ENCODE measurements around the gene GULP1. TPM values are rescaled to one million over a fixed set of nuclear protein-coding genes. Genes with fewer than 3 reads are reported as not detected.

GULP1 gene
- total RNA-seq, 4 donors from 2014 or later, result 14.3 to 128 (median 95.7) TPM

GRCh38 chr2:188414411-188414810 is 122.7 kb downstream of the GULP1 start:
- H3K36me3 ChIP-seq, result no peaks in the 10 kb centered on the region
- DNase-seq, result no peak
- H3K27ac ChIP-seq, result no peak overlapping the region
- no peak overlapping the region for H3K4me3 ChIP-seq
- intact Hi-C loops (cut with DNase I; ENCODE audit: low total_unique reads), result no loop called here
- H3K4me1 ChIP-seq, result no peaks in the 10 kb centered on the region
- H3K9me3 ChIP-seq, result peaks cover 0 to 10% of the 10 kb centered on the region in 2 donors
- no peaks in the 10 kb centered on the region for H3K27me3 ChIP-seq
- TF ChIP-seq, protein P1, sequence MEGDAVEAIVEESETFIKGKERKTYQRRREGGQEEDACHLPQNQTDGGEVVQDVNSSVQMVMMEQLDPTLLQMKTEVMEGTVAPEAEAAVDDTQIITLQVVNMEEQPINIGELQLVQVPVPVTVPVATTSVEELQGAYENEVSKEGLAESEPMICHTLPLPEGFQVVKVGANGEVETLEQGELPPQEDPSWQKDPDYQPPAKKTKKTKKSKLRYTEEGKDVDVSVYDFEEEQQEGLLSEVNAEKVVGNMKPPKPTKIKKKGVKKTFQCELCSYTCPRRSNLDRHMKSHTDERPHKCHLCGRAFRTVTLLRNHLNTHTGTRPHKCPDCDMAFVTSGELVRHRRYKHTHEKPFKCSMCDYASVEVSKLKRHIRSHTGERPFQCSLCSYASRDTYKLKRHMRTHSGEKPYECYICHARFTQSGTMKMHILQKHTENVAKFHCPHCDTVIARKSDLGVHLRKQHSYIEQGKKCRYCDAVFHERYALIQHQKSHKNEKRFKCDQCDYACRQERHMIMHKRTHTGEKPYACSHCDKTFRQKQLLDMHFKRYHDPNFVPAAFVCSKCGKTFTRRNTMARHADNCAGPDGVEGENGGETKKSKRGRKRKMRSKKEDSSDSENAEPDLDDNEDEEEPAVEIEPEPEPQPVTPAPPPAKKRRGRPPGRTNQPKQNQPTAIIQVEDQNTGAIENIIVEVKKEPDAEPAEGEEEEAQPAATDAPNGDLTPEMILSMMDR (IDR thresholded peaks at IDR 0.05), result no peak
- no peak for TF ChIP-seq POLR2A (IDR thresholded peaks at IDR 0.05)

DNA sequence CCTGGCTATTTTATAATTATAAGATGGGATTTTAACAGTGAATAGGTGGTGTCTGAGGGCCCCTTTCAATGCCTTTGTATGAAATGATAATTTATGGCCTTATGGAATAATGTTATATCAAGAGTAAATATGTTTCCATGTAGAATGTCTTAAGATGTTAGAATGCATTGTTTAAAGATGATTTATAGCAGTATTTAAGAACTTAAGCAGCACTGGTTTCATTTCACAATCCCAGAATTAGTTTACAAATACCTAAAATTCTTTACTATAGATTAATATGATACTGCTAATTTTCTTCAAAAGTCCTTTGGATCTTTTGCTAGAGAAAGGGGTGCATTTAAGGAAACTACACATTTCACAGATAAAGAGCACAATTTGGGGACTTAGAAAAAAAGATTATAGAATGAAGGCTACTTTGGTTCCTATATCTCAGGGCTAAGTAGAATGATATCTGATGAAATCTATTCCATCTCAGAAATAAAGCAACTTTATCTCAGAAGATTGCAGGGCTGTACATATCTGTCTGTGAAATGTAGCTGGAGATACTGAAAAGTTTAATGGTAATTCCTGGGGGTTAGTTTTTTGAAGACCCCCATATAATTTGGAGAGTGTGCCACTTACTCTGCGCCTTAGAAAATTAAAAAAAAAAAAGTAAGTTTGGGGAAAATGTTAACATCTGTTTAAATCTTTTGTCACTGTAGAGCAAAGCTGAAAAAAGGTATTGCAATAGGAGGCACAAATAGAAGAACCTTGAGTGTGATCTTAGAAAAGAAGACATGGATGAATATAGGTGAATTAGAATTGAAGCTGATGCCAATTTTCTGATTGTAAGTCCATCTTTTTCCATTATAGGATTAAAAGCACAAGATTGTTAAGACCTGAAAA is 123.4 kb downstream of the GULP1 start:
- DNase-seq, result no peak
- H3K27ac ChIP-seq, result no peak overlapping the region
- no peaks in the 10 kb centered on the region for H3K27me3 ChIP-seq
- H3K4me3 ChIP-seq, result no peak overlapping the region
- H3K4me1 ChIP-seq, result no peaks in the 10 kb centered on the region
- TF ChIP-seq, protein P1 (IDR thresholded peaks at IDR 0.05), result no peak
- no peak for TF ChIP-seq POLR2A (IDR thresholded peaks at IDR 0.05)
- peaks cover 0 to 10% of the 10 kb centered on the region in 2 donors for H3K9me3 ChIP-seq
- intact Hi-C loops (cut with DNase I; ENCODE audit: low total_unique reads), result no loop called here
- H3K36me3 ChIP-seq, result no peaks in the 10 kb centered on the region

DNA sequence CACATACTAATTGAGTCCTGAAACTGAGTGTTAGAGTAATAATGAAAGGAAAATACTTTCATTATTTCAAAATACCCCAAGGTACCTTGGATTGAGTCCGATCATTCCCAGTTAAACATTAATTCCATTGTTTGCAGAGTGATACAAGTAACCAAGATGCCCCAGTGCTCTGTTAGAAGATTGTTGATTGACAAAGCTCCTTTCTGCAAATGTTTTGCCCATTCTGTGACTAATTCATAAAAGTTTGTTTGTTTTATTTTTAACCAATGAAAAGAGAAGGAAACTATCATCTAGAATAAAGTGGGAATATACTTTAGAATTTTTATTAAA is 124.0 kb downstream of the GULP1 start:
- Histone ChIP-seq H3K27ac (no peak overlapping the region), H3K36me3 (no peaks in the 10 kb centered on the region), H3K4me1 (no peaks in the 10 kb centered on the region), H3K4me3 (no peak overlapping the region), H3K27me3 (no peaks in the 10 kb centered on the region), H3K9me3 (peaks cover 0 to 10% of the 10 kb centered on the region in 2 donors)
- TF ChIP-seq, protein P1 (IDR thresholded peaks at IDR 0.05), result no peak
- no peak for TF ChIP-seq POLR2A (IDR thresholded peaks at IDR 0.05)
- DNase-seq, result no peak
- intact Hi-C loops (cut with DNase I; ENCODE audit: low total_unique reads), result no loop called here

GRCh38 chr2:188416367-188416766 is 124.7 kb downstream of the GULP1 start:
- TF ChIP-seq, protein P1 (IDR thresholded peaks at IDR 0.05), result no peak
- TF ChIP-seq POLR2A (IDR thresholded peaks at IDR 0.05), result no peak
- intact Hi-C loops (cut with DNase I; ENCODE audit: low total_unique reads), result no loop called here
- H3K36me3 ChIP-seq, result no peaks in the 10 kb centered on the region
- no peaks in the 10 kb centered on the region for H3K4me1 ChIP-seq
- no peak overlapping the region for H3K27ac ChIP-seq
- DNase-seq, result no peak
- no peak overlapping the region for H3K4me3 ChIP-seq
- peaks cover 0 to 8% of the 10 kb centered on the region in 2 donors for H3K9me3 ChIP-seq
- H3K27me3 ChIP-seq, result no peaks in the 10 kb centered on the region

GRCh38 chr2:188422726-188423125 is 131.1 kb downstream of the GULP1 start:
- TF ChIP-seq, protein P1 (IDR thresholded peaks at IDR 0.05), result no peak
- no peak for TF ChIP-seq POLR2A (IDR thresholded peaks at IDR 0.05)
- Histone ChIP-seq H3K9me3 (no peaks in the 10 kb centered on the region), H3K27me3 (no peaks in the 10 kb centered on the region)

More at GRCh38 chr2:188422726-188423125, 131.1 kb downstream of the GULP1 start:
- DNase-seq, result no peak
- intact Hi-C loops (cut with DNase I; ENCODE audit: low total_unique reads), result no loop called here
- H3K4me3 ChIP-seq, result no peak overlapping the region
- no peak overlapping the region for H3K27ac ChIP-seq
- no peaks in the 10 kb centered on the region for H3K4me1 ChIP-seq
- H3K36me3 ChIP-seq, result no peaks in the 10 kb centered on the region

All from uterus (tissue), 4 donors.